Effector CD4-positive, alpha-beta T cell (primary cell): ENCODE data around the gene LRRC37B.
"Not testable (repeated sequence)": the region's sequence is repeated elsewhere in the genome, so short reads cannot be mapped to it uniquely, and the experiment has no call there.

Source experiments
- DNase-seq: peaks from one replicate; pipeline ENCODE4 v3.0.0-alpha.2; 2020
- total RNA-seq: gene quantifications from one replicate; lab custom pipeline; 2026; lab: John Stamatoyannopoulos, UW

Gene LRRC37B
- 49.3 reads per million, percentile 68 among the genes with 10 or more reads in this experiment for total RNA-seq

- DNase-seq, result peak; percentile 85
Observed at GRCh38 chr17:32006957-32007462, at the start of gene LRRC37B. Gene LRRC37B (plus strand): TSS chr17:32007383. CDS start chr17:32021393, 14,010 bp downstream.

GRCh38 chr17:31964131-31964530 lies 43.1 kb upstream of the LRRC37B start:
- not testable (repeated sequence) for DNase-seq

GRCh38 chr17:31967648-31968047 lies 39.5 kb upstream of the LRRC37B start:
- no peak for DNase-seq

- not testable (repeated sequence) for DNase-seq
Observed at GRCh38 chr17:31970416-31970815, 36.8 kb upstream of the LRRC37B start.

- not testable (repeated sequence) for DNase-seq
Observed at GRCh38 chr17:31974269-31975071, 32.7 kb upstream of the LRRC37B start.

- not testable (repeated sequence) for DNase-seq
Observed at GRCh38 chr17:31975391-31975790, 31.8 kb upstream of the LRRC37B start.

- not testable (repeated sequence) for DNase-seq
Observed at GRCh38 chr17:31991821-31992220, 15.4 kb upstream of the LRRC37B start.

- no peak for DNase-seq
Observed at GRCh38 chr17:31997005-31997404, 10.2 kb upstream of the LRRC37B start.

- DNase-seq, result peak; percentile 20
Observed at GRCh38 chr17:32007463-32008298, 498 bp downstream of the LRRC37B start.

- DNase-seq, result no peak
Observed at GRCh38 chr17:32009262-32009542, 2.0 kb downstream of the LRRC37B start.

GRCh38 chr17:32010114-32010513 lies 2.9 kb downstream of the LRRC37B start:
- no peak for DNase-seq

- DNase-seq, result no peak
Observed at GRCh38 chr17:32015245-32016013, 8.2 kb downstream of the LRRC37B start.

GRCh38 chr17:32016231-32016630 lies 9.0 kb downstream of the LRRC37B start:
- DNase-seq, result no peak

- DNase-seq, result no peak
Observed at GRCh38 chr17:32019228-32019627, 12.0 kb downstream of the LRRC37B start.

- no peak for DNase-seq
Observed at GRCh38 chr17:32020943-32021614, 13.9 kb downstream of the LRRC37B start.

- no peak for DNase-seq
Observed at GRCh38 chr17:32021615-32021955, 14.4 kb downstream of the LRRC37B start.

- not testable (repeated sequence) for DNase-seq
Observed at GRCh38 chr17:32022554-32022953, 15.4 kb downstream of the LRRC37B start.

GRCh38 chr17:32027271-32027670 lies 20.1 kb downstream of the LRRC37B start:
- DNase-seq, result not testable (repeated sequence)

- DNase-seq, result no peak
Observed at GRCh38 chr17:32033223-32033622, 26.0 kb downstream of the LRRC37B start.

GRCh38 chr17:32033812-32034211 lies 26.6 kb downstream of the LRRC37B start:
- DNase-seq, result not testable (repeated sequence)

- not testable (repeated sequence) for DNase-seq
Observed at GRCh38 chr17:32040246-32040645, 33.1 kb downstream of the LRRC37B start.

GRCh38 chr17:32041306-32041875 lies 34.2 kb downstream of the LRRC37B start:
- DNase-seq, result not testable (repeated sequence)
